ENCODE measurements around the gene ASIC3.

ASIC3 gene

DNA sequence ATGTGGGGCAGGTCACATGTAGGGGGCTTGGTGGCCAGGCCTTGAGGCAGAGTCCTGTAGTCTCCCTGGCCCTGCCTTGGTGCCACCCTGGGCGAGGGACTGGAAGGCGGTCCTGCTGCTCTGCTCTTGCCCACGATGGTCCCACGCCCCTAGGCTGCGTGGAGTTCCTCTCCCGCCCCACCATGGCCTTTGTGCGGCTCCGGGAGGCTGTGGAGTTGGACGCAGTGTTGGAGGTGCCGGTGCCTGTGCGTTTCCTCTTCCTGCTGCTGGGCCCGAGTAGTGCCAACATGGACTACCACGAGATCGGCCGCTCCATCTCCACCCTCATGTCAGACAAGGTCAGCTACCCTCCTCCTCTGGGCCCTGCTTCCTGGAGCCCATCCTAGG, 22.2 kb downstream of the ASIC3 start:
- no peak for DNase-seq (ENCODE audit: low read depth in 2 of 2)

- no peak for DNase-seq (ENCODE audit: low read depth in 2 of 2)
Observed at GRCh38 chr7:151071032-151071866, 22.9 kb downstream of the ASIC3 start.

DNA sequence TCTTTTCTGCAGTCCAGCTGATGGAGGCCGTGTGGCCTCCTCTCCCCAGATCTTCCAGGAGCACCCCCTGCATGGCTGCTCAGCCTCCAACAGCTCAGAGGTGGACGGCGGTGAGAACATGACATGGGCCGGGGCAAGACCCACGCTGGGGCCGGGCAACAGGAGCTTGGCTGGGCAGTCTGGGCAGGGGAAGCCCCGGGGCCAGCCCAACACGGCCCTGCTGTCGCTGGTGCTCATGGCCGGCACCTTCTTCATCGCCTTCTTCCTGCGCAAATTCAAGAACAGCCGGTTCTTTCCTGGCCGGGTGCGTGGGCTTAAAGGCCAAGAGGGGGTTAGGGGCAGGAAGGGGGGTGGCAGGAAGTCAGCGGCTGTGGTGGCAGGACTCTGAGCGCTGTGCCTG, 25.7 kb downstream of the ASIC3 start:
- DNase-seq (ENCODE audit: low read depth in 2 of 2): no peak

- no peak for DNase-seq (ENCODE audit: low read depth in 2 of 2)
Observed at GRCh38 chr7:151074817-151075661, 26.7 kb downstream of the ASIC3 start.

- no peak for DNase-seq (ENCODE audit: low read depth in 2 of 2)
Observed at GRCh38 chr7:151075662-151075971, 27.3 kb downstream of the ASIC3 start.

DNA sequence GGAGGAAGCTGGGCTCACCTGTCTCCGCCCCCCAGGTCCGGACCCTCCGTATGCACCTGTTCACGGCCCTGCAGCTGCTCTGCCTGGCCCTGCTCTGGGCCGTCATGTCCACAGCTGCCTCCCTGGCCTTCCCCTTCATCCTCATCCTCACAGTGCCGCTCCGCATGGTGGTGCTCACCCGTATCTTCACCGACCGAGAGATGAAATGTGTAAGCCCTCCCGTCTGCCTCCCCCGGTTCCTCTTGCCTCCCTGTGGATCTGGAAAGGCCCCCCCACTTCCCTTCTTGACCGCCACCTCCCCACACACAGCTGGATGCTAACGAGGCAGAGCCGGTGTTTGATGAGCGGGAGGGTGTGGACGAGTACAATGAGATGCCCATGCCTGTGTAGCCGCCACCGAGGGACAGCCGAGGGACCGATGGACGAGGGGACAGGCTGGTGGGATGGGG, 27.7 kb downstream of the ASIC3 start:
- DNase-seq (ENCODE audit: low read depth in 2 of 2): no peak

DNA sequence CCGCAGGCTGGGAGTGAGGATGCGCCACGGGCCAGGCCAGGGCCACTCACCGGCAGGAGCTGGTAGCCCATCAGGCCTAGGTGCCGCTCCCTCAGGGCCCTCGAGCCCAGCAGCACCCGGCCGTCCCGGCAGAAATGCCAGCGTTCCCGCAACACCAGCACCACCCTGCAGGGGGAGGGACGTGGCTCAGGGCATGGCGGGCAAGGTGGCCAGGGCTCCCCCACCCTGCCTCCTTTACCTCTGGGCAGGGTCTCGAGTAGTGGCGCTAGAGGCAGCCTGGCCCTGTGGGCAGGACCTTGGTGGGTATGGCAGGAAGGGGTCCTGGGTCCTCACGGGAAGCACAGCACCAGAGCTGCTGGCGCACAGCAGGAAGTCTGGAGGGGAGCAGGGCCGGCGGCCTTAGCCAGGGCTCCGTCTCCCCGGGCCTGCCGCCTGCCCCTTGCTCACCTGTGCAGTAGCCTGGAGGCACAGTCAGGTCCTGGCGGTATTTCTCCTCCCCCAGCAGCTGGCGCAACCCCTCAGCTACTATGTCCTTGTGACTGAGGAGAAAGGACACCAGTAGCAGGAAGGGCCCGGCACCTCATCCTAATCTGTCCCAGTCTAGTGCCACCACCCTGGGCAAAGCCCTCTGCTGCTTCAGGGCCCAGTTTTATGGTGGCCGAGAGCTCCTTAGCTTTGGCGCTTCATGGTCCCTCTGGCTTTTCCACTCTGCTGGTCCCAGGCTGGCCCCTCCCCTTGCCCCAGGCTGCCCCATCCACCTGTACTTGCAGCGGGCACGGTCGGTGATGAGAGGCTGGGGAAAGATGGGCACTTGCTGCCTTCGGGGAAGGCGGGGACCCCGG, 28.8 kb downstream of the ASIC3 start:
- DNase-seq (ENCODE audit: low read depth in 2 of 2): no peak

GRCh38 chr7:151077705-151078232, 29.4 kb downstream of the ASIC3 start:
- no peak for DNase-seq (ENCODE audit: low read depth in 2 of 2)

DNA sequence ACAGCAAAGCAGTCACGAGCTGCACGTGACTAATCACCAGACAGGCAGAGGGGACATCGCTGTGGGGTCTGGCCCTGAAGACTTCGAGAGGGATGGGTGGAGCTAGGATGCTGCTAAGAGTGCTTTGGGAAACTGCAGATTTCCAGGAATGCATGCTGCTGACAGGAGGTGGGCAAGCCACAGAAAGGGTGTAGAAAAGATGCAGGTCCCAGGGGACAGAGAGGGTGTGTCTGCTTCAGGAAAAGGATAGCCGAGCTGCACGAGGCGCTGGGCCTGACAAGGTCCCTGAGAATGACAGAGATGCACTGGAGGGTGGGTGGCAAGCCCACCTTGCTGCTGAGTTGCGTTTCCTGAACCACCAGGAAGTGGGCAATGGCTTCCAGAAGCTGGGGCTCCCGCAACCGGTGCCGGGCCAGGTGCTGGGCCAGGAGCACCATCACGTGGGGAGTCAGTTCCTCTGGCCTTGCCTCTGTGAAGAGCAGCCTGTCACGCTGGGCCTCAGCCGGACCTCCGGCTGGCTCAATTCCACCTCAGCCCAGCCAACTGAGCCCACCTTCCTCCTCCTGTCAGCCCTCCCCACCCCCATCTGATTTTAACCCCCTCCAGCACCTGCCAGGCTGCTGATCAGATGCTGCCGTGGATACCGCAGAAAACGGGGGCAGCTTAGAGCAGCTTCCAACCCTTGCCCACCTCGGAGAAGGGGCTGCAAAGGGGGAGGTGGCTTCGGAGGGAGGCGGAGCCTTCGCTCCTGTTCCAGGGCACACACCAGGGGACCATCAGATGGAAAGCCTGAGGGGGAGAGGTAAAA, 30.1 kb downstream of the ASIC3 start:
- no peak for DNase-seq (ENCODE audit: low read depth in 2 of 2)

DNA sequence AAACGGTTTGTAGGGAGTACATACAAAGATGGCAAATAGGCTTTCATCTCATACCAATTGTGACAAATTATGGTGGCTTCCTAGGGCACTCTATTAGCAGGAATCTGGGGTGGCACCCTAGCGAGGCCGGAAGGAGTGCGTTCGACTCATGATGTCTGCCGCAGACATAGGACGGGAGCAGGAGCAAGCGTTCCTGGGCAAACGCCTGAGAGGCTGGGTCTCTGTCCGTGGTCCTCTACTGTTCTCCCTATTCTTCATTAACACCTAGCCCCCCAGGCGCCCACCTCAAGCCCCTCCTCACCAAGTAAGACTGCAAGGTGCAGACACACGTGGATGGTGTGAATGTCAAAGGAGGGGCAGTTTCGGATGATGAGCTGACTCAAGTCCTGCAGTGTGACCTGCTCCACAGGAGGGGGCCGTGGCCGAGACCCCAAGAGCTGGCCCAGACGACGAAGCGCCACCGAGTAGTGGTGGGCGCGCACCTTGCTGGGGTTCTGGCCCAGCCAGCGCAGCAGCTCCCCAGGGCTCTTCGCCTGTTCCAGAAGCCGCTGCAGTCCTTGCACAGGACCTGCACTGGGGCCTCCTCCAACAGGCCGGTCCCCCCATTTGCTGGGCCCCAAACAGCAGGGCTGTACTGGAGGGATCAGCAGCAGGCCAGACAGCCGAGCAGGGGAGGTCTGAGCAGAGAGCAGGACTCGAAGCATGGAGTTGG, 31.0 kb downstream of the ASIC3 start:
- DNase-seq (ENCODE audit: low read depth in 2 of 2): no peak

- no peak for DNase-seq (ENCODE audit: low read depth in 2 of 2)
Observed at GRCh38 chr7:151080067-151080521, 31.8 kb downstream of the ASIC3 start.

DNA sequence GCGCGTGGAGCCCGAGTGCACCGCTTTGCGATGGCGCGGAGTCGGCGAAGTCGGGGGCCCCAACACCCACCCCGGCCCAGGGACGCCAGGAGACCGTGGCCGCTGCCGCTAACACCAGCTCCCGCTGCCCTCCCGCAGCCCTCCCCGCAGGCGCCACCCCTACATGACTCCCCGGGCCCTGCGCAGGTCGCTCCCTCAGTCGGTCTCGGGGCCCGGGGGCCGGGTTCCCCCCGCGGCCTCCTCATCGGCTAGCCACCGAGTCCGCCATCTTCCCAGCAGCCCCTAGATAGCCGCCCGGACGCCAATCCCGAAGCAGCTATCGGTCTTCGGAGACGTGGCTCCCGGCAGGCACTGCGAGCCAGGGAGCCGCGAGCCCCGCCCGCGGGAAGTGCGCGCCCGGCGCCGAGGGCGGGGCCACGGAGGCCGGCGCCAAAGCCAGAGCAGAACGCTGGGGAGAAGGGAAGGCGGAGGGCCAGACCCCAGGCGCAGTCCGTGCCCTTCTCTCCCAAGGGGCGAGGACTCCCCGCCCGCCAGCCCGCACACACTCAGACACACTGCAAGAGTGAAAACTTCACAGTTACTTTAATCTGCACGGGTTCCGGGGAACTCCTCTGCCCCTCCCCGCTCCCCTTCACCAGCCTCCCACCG, 32.3 kb downstream of the ASIC3 start, which contains the start of gene FASTK:
Gene FASTK (minus strand): TSS at position 288 of the 648 bp plus-strand sequence. CDS start 43 bp downstream, at position 245.
- DNase-seq (ENCODE audit: low read depth in 2 of 2): peak; percentile 79 to 81

- DNase-seq (ENCODE audit: low read depth in 2 of 2): no peak
Observed at GRCh38 chr7:151081170-151082101, 33.1 kb downstream of the ASIC3 start.

DNA sequence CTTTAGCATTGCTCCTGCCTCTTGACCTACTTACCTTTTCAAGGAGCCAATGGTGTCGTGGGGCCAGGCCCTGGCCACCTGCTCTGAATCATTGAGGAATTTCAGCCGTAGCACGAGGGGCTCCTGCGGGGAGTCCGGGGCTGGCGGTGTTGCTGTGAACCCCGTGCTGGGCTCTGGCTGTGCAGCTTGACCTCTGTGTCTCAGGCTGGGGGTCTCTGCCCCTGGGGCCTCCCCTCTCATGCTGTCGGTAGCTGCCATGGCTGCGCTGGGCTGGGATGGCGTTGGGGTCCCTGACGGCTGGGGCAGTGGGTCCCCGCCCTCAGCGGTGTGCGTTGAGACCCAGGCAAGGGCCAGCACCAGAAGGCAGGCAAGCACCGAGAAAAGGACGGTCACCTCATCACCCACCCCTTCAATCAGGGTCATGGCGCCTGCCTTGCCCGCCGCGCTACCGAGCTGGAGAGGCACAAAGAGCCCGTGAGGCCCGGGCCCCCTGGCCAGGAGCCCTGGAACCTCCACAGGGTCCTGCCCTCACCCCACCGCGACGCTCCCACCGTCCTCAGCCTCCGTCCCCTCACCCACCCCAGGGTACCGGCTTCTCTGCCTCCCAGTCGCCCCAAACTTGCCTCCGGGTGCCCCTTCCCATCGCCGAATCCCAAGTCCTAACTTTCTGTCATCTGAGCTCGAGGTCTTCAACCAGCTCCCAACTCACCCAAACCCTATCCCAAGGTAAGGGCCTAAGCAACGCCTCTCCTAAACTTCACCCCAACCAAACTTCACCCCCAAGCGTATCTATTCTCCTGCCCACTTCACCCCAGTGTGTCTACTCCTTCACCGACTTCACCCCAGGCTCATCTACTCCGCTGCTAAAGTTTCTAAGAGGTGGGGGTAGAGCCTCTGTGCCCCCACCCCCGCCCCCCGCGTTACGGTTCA, 34.1 kb downstream of the ASIC3 start:
- no peak for DNase-seq (ENCODE audit: low read depth in 2 of 2)

DNA sequence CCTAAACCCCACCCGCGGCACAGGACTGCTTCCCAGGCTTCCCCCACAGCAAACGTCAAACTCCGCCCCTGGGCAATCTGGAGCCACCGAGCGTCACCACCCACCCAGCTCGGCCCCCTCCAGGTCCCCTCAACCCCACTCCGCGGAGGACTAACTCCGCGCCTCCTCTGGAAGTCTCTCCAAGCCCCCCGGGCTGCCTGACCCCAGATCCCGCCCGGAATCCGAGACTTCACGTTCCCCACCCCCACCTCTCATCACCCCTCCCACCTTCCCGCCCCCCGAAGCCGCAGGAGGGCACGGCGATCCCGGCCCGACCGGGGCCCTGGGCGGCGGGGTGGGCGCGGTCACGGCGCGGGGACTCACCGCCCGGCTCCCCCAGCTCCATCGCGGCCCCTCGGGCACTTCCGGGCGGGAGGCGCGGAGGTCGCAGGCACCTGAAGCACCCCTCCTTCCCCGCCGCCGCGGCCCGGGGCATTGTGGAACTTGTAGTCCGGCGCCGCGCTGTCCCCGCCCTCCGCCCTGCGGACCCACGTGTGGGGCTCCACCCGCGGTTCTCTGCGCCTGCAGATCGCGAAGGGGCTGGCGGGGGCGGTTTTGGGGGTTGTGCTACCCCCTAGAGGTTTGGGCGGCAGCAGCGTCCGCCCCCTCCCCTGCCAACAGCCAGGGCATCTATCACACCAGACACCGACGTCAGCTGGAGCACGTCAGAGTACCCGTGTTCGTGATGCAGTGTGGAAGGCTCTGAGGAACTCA, 34.9 kb downstream of the ASIC3 start, which contains the start of gene TMUB1:
Gene TMUB1 (minus strand): TSS at position 423 of the 753 bp plus-strand sequence. CDS start 930 bp downstream, outside the sequence.
- DNase-seq (ENCODE audit: low read depth in 2 of 2): peak; percentile 72 to 76

GRCh38 chr7:151083824-151084160, 35.5 kb downstream of the ASIC3 start:
- no peak for DNase-seq (ENCODE audit: low read depth in 2 of 2)

- no peak for DNase-seq (ENCODE audit: low read depth in 2 of 2)
Observed at GRCh38 chr7:151085329-151085690, 37.0 kb downstream of the ASIC3 start.
